ENCODE data around the gene SLC12A9. TPM values are rescaled to one million over a fixed set of nuclear protein-coding genes. Genes with fewer than 3 reads are reported as not detected.

SLC12A9 gene
- total RNA-seq, 3 donors from 2014 or later: 13.3 to 18.0 (median 16.7) TPM

DNA sequence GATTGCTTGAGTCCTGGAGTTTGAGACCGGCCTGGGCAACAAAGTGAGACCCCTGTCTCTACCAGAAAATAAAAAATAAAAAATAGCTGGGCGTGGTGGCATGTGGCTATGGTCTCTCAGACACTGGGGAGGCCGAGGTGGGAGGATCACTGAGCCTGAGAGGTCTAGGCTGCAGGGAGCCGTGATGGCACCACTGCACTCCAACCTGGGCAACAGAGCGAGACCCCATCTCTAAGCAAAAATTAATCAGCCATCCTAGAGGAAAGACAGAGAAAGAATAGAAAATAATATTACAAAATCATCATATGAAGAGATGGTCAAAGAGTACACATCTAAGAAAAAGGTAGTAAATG lies 20.3 kb upstream of the SLC12A9 start:
- no peak overlapping the region for H3K4me3 ChIP-seq
- intact Hi-C loops (cut with DNase I; ENCODE audit: low total_unique reads): no loop called here
- H3K9me3 ChIP-seq: no peaks in the 10 kb centered on the region
- no peak for TF ChIP-seq POLR2AphosphoS5 (IDR thresholded peaks at IDR 0.05)
- TF ChIP-seq POLR2A (IDR thresholded peaks at IDR 0.05): no peak
- TF ChIP-seq, protein P1, sequence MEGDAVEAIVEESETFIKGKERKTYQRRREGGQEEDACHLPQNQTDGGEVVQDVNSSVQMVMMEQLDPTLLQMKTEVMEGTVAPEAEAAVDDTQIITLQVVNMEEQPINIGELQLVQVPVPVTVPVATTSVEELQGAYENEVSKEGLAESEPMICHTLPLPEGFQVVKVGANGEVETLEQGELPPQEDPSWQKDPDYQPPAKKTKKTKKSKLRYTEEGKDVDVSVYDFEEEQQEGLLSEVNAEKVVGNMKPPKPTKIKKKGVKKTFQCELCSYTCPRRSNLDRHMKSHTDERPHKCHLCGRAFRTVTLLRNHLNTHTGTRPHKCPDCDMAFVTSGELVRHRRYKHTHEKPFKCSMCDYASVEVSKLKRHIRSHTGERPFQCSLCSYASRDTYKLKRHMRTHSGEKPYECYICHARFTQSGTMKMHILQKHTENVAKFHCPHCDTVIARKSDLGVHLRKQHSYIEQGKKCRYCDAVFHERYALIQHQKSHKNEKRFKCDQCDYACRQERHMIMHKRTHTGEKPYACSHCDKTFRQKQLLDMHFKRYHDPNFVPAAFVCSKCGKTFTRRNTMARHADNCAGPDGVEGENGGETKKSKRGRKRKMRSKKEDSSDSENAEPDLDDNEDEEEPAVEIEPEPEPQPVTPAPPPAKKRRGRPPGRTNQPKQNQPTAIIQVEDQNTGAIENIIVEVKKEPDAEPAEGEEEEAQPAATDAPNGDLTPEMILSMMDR (IDR thresholded peaks at IDR 0.05): no peak
- peaks cover 0 to 8% of the 10 kb centered on the region in 2 donors for H3K4me1 ChIP-seq
- DNase-seq (ENCODE audit: low spot score in 2 of 2): no peak
- H3K27me3 ChIP-seq: no peaks in the 10 kb centered on the region
- H3K27ac ChIP-seq: no peak overlapping the region
- no peaks in the 10 kb centered on the region for H3K36me3 ChIP-seq

DNA sequence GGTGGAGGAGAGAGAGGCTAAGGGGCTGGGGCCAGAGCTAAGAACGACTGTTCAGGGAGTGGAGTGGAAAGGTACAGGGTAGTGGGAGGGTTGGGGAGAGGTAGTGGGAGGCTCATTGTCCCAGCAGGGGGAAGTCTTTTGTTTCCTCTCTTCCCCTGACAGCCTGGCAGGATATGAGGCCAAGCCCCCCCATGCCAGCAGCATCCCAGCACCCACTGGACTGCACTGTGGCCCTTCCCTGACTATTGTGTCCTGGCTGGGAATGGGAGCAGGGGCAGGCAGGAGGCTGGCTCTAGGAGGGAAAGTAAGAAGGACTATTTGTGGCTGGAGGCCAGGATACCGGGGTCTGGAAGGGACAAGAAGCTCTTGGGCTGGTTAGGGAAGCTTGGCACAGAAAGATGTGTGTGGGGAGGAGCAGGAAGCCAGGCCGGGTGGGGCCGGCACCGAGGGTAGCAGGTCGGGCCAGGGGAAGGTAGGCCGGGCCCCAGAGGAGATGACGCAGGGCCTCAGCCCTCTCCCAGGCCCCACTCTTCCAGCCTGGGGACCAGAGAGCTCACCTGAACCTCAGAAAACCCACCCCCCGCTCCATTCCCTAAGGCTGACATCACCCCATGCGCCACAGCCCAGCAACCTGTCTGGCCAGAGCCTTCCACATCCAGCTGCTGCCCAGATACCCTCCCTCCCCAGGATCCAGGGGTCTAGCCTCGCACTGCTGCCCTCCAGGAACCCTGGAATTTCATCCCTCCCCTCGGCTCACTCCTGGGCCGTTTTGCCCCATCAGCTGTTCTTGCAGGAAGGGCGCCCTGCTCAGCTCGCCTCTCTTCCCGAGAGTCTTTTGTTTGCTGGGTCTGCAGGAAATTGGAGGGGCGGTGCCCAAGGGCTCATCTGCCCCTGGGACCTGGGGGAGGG lies 16.4 kb upstream of the SLC12A9 start:
- Histone ChIP-seq H3K27ac (peak overlapping the region; percentile 92 to 93), H3K27me3 (no peaks in the 10 kb centered on the region), H3K36me3 (no peaks in the 10 kb centered on the region), H3K9me3 (no peaks in the 10 kb centered on the region), H3K4me1 (peaks cover 0 to 8% of the 10 kb centered on the region in 2 donors), H3K4me3 (peak overlapping the region in 2 of 3 donors; percentile 52 to 62)
- TF ChIP-seq, protein P1 (IDR thresholded peaks at IDR 0.05): no peak
- TF ChIP-seq POLR2A (IDR thresholded peaks at IDR 0.05): no peak
- TF ChIP-seq POLR2AphosphoS5 (IDR thresholded peaks at IDR 0.05): peak in 1 of 3 donors; percentile 9
- intact Hi-C loops (cut with DNase I; ENCODE audit: low total_unique reads): no loop called here
- DNase-seq (ENCODE audit: low spot score in 2 of 2): peak in 1 of 2 donors; percentile 70

DNA sequence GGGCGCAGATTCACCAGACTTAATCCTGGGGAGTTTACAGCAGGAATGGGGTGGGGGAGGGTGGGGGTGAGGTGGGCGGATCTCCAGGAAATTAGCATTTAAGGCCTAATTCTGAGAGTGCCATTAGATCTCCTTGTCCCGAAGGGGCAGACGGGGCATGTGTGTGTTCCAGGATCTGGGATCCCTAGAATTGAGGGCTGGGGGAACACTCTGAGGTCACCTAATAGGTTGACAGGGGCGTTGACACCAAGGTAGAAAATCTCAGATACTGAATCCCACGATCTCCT lies 15.8 kb upstream of the SLC12A9 start:
- Histone ChIP-seq H3K27ac (peak overlapping the region; percentile 92 to 93), H3K4me3 (peak overlapping the region; percentile 32 to 62 (median 52)), H3K4me1 (peaks cover 0 to 8% of the 10 kb centered on the region in 2 donors), H3K36me3 (no peaks in the 10 kb centered on the region), H3K9me3 (no peaks in the 10 kb centered on the region), H3K27me3 (no peaks in the 10 kb centered on the region)
- no peak for DNase-seq (ENCODE audit: low spot score in 2 of 2)
- intact Hi-C loops (cut with DNase I; ENCODE audit: low total_unique reads): no loop called here
- TF ChIP-seq, protein P1 (IDR thresholded peaks at IDR 0.05): no peak
- TF ChIP-seq POLR2A (IDR thresholded peaks at IDR 0.05) (no peak), POLR2AphosphoS5 (IDR thresholded peaks at IDR 0.05) (no peak)

DNA sequence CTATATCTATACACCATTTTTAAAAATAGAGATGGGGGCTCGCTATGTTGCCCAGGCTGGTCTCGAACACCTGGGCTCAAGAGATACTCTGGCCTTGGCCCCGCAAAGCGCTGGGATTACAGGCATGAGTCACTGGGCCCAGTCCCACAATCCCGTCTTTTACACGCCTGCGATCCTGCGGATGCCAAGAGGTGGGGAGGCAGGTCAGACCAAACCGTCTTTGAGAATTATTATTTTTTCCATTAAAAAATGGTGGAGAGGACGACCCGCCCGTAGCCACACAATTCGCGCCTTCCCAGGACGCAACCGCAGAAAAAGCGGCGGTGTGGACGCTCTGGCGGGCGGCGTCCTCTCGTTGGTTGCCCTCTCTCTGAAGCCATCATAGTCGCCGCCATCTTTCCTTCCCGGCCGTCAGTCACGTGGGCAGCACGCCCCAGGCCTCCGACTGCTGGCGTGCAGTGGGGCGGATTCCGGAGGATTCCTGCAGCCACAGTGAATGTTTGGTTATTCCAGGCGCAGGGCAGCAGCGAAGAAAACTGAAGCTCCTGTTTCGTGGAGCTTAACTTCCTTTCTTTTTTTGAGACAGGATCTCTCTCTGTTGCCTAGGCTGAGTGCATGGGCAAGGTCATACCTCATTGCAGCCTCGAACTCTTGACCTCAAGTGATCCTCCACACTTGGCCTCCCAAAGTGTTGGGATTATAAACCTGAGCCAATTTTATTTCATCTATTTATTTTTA lies 15.2 kb upstream of the SLC12A9 start:
- peak; percentile 91 to 94 for DNase-seq (ENCODE audit: low spot score in 2 of 2)
- intact Hi-C loops (cut with DNase I; ENCODE audit: low total_unique reads): no loop called here
- H3K9me3 ChIP-seq: no peaks in the 10 kb centered on the region

More for the DNA sequence above, 15.2 kb upstream of the SLC12A9 start:
- no peaks in the 10 kb centered on the region for H3K36me3 ChIP-seq
- no peaks in the 10 kb centered on the region for H3K27me3 ChIP-seq
- peak overlapping the region; percentile 92 to 93 for H3K27ac ChIP-seq
- peak overlapping the region; percentile 32 to 62 (median 52) for H3K4me3 ChIP-seq
- TF ChIP-seq POLR2A (IDR thresholded peaks at IDR 0.05) (no peak), POLR2AphosphoS5 (IDR thresholded peaks at IDR 0.05) (peak; percentile 73 to 81 (median 75))
- TF ChIP-seq, protein P1 (IDR thresholded peaks at IDR 0.05): no peak
- peaks cover 0 to 8% of the 10 kb centered on the region in 2 donors for H3K4me1 ChIP-seq
